SK-N-SH (cell line): Measurements from ENCODE around the gene EPB41L2. TPM values are rescaled to one million over a fixed set of nuclear protein-coding genes. Genes with fewer than 3 reads are reported as not detected.

Experiments used
- CTCF ChIA-PET: fragments of 300-600, 350-600 bp; formaldehyde crosslinking; extraction: SDS; loops from one replicate; lab custom pipeline; 2021; lab: Yijun Ruan, JAX
- POLR2A ChIA-PET: fragments of 350-600 bp; sonication (Branson Sonifier 250); formaldehyde crosslinking; extraction: SDS; loops from one replicate; lab custom pipeline; 2020; ENCODE audit warnings: antibody characterized with exemption, inconsistent platforms; lab: Yijun Ruan, JAX
- DNase-seq: peaks from one replicate; pipeline ENCODE4 v3.0.0; 2012
- H2AFZ ChIP-seq: fragments of 200-600 bp; sonication (generic); 2 replicates; pipeline ENCODE4 v1.8.1; 2016; ENCODE audit warnings: antibody characterized with exemption, mild to moderate bottlenecking, low read depth
- H3F3A ChIP-seq: fragments of 200-600 bp; sonication (generic); replicated peaks from 2 replicates; pipeline ENCODE3; 2016; ENCODE audit warnings: antibody characterized with exemption, mild to moderate bottlenecking; ENCODE audit not compliant: insufficient read depth
- H3K27ac ChIP-seq, 2 experiments: fragments of 200-500 bp in 1 of 2; fragments of 200-600 bp in 1 of 2; sonication (Bioruptor generic) in 1 of 2; sonication (generic), shearing (Covaris generic) in 1 of 2; 2 replicates each; pipeline versions ENCODE4 v1.5.1 to v1.6.1; 2014 to 2016; ENCODE audit warnings: low read depth in 2 of 2, inconsistent platforms in 1 of 2, low read length in 1 of 2, mild to moderate bottlenecking in 1 of 2, mixed read lengths in 1 of 2
- H3K27me3 ChIP-seq: fragments of 200-600 bp; sonication (generic), shearing (Covaris generic); 2 replicates; pipeline ENCODE4 v1.6.1; 2016; ENCODE audit warnings: mixed run types; ENCODE audit not compliant: insufficient read depth
- H3K36me3 ChIP-seq, 2 experiments: fragments of 200-500 bp in 1 of 2; fragments of 200-600 bp in 1 of 2; sonication (Bioruptor generic) in 1 of 2; sonication (generic) in 1 of 2; replicated peaks in 1 of 2; 2 replicates each; pipeline versions ENCODE3 to v1.5.1; 2014 to 2016; ENCODE audit warnings: low read length in 1 of 2, mild to moderate bottlenecking in 1 of 2; ENCODE audit not compliant: insufficient read depth in 2 of 2, control insufficient read depth in 1 of 2
- H3K4me1 ChIP-seq, 2 experiments: fragments of 200-500 bp in 1 of 2; fragments of 200-600 bp in 1 of 2; sonication (Bioruptor generic) in 1 of 2; sonication (generic), shearing (Covaris generic) in 1 of 2; 2 replicates each; pipeline versions ENCODE4 v1.5.1 to v1.6.1; 2014 to 2016; ENCODE audit warnings: low read depth in 1 of 2, low read length in 1 of 2, mixed run types in 1 of 2; ENCODE audit not compliant: insufficient read depth in 2 of 2, control insufficient read depth in 1 of 2
- H3K4me2 ChIP-seq: fragments of 200-600 bp; sonication (generic), shearing (Covaris generic); 2 replicates; pipeline ENCODE4 v1.6.1; 2017; ENCODE audit warnings: mixed run types
- H3K4me3 ChIP-seq, 2 experiments: fragments of 200-500 bp in 1 of 2; fragments of 200-600 bp in 1 of 2; sonication (Bioruptor generic) in 1 of 2; sonication (generic), shearing (Covaris generic) in 1 of 2; 2 replicates each; pipeline versions ENCODE4 v1.5.1 to v1.8.1; 2014 to 2016; ENCODE audit warnings: low read depth in 2 of 2, inconsistent platforms in 1 of 2, low read length in 1 of 2, mild to moderate bottlenecking in 1 of 2, mixed read lengths in 1 of 2, moderate library complexity in 1 of 2
- H3K79me2 ChIP-seq: fragments of 200-600 bp; sonication (generic); 2 replicates; pipeline ENCODE4 v1.8.1; 2017; ENCODE audit warnings: mild to moderate bottlenecking; ENCODE audit not compliant: insufficient read depth
- H3K9ac ChIP-seq: fragments of 200-600 bp; sonication (generic); 2 replicates; pipeline ENCODE4 v1.6.1; 2017; ENCODE audit warnings: mixed run types
- H3K9me2 ChIP-seq: fragments of 200-600 bp; sonication (generic); 2 replicates; pipeline ENCODE4 v1.6.1; 2017; ENCODE audit warnings: mixed run types
- H3K9me3 ChIP-seq: fragments of 200-600 bp; sonication (generic); 2 replicates; pipeline ENCODE4 v1.6.1; 2017; ENCODE audit warnings: mixed run types, mild to moderate bottlenecking, moderate library complexity
- H4K20me1 ChIP-seq: fragments of 200-600 bp; sonication (generic); 2 replicates; pipeline ENCODE4 v1.6.1; 2017; ENCODE audit warnings: mild to moderate bottlenecking, mixed run types; ENCODE audit not compliant: insufficient read depth
- FOXJ3 ChIP-seq: sonication (generic); formaldehyde crosslinking; IDR thresholded peaks from 2 replicates; pipeline ENCODE4 v1.5.1; 2020; ENCODE audit warnings: mild to moderate bottlenecking, missing genetic modification reagents
- FOXM1 ChIP-seq: IDR thresholded peaks from 2 replicates; pipeline ENCODE4 v1.4.0; 2012; ENCODE audit warnings: low read depth, mild to moderate bottlenecking
- GABPA ChIP-seq: IDR thresholded peaks from 2 replicates; pipeline ENCODE4 v1.4.0; 2012; ENCODE audit warnings: low read depth, mild to moderate bottlenecking
- GATA2 ChIP-seq: sonication (generic); formaldehyde crosslinking; IDR thresholded peaks from 2 replicates; pipeline ENCODE4 v1.5.0; 2020; ENCODE audit warnings: mild to moderate bottlenecking, missing genetic modification reagents
- IRF3 ChIP-seq: fragments of 150-350 bp; IDR thresholded peaks from 2 replicates; pipeline ENCODE4 v1.6.1; 2016; ENCODE audit warnings: mild to moderate bottlenecking, low read depth, low read length
- JUND ChIP-seq: IDR thresholded peaks from 2 replicates; pipeline ENCODE4 v1.4.0; 2012
- MAX ChIP-seq: IDR thresholded peaks from 2 replicates; pipeline ENCODE4 v1.4.0; 2012; ENCODE audit warnings: low read depth
- NFIC ChIP-seq: IDR thresholded peaks from 2 replicates; pipeline ENCODE4 v1.4.0; 2012; ENCODE audit warnings: borderline replicate concordance
- NRF1 ChIP-seq: IDR thresholded peaks from 2 replicates; pipeline ENCODE4 v1.6.1; 2012; ENCODE audit warnings: low read depth, mild to moderate bottlenecking, low read length
- RAD21 ChIP-seq: IDR thresholded peaks from 2 replicates; pipeline ENCODE4 v1.6.1; 2012; ENCODE audit warnings: mild to moderate bottlenecking, low read length
- RFX5 ChIP-seq: IDR thresholded peaks from 2 replicates; pipeline ENCODE4 v1.6.1; 2012; ENCODE audit warnings: mild to moderate bottlenecking, improper control_type of control experiment, low read length
- TAF1 ChIP-seq: IDR thresholded peaks from 2 replicates; pipeline ENCODE4 v1.6.1; 2012; ENCODE audit warnings: low read depth, mild to moderate bottlenecking, low read length, moderate library complexity, borderline replicate concordance
- TEAD4 ChIP-seq: IDR thresholded peaks from 2 replicates; pipeline ENCODE4 v1.4.0; 2012; ENCODE audit warnings: mild to moderate bottlenecking, borderline replicate concordance; ENCODE audit not compliant: insufficient read depth
- USF2 ChIP-seq: fragments of 150-350 bp; IDR thresholded peaks from 2 replicates; pipeline ENCODE4 v1.6.1; 2017; ENCODE audit warnings: antibody characterized with exemption, low read length, low read depth, borderline replicate concordance
- ZBTB33 ChIP-seq: IDR thresholded peaks from 2 replicates; pipeline ENCODE4 v1.4.0; 2012; ENCODE audit warnings: low read depth, borderline replicate concordance
- WGBS: methylation state at CpG from one replicate; pipeline ENCODE4 v1.1.6; 2017; ENCODE audit warnings: low lambda C conversion rate; 5-methylcytosine and 5-hydroxymethylcytosine counted together
- polyA plus RNA-seq, 3 experiments: library from polyadenylated mRNA; depleted of rRNA; stranded (reverse); fragments of >200 nt; gene quantifications; 2 replicates each; pipeline ENCODE4 v1.2.3, GENCODE V29; 2012

The EPB41L2 gene
- polyA plus RNA-seq, 1 of the 3 experiments (the other 2 are of a cell fraction): 1.4 TPM

GRCh38 chr6:130906736-130907381 is 156.2 kb downstream of the EPB41L2 start:
- Histone ChIP-seq H3K9ac (no peak overlapping the region), H3K79me2 (no peaks in the 10 kb centered on the region), H3K4me1 (no peaks in the 10 kb centered on the region), H3K4me2 (no peak overlapping the region), H3K9me3 (no peaks in the 10 kb centered on the region), H3F3A (no peaks in the 10 kb centered on the region), H3K27ac (no peak overlapping the region), H3K36me3 (no peaks in the 10 kb centered on the region), H3K4me3 (no peak overlapping the region), H2AFZ (no peak overlapping the region), H3K27me3 (peaks cover 4% of the 10 kb centered on the region; the same call in 1 of the 2 replicates), H3K9me2 (no peaks in the 10 kb centered on the region), H4K20me1 (no peaks in the 10 kb centered on the region)
- TF ChIP-seq NFIC (no peak), GATA2 (CRISPR knock-in tag) (no peak), TEAD4 (no peak), ZBTB33 (no peak), MAX (no peak), RFX5 (no peak), JUND (no peak), IRF3 (no peak), FOXM1 (no peak), USF2 (no peak), TAF1 (no peak), RAD21 (no peak), NRF1 (no peak), GABPA (no peak), FOXJ3 (CRISPR knock-in tag) (no peak)
- 10% methylated on average over 2 of the region's 2 CpGs for WGBS
- ChIA-PET POLR2A (no interaction called here), CTCF (interaction anchor here (0.7 to 1.4 kb wide), 2 partner anchors 21 to 721 kb away, joined by 3 read pairs; partner anchors contain the start of gene MED23)
- DNase-seq: no peak
